ENCODE measurements around the gene DEUP1. TPM values are rescaled to one million over a fixed set of nuclear protein-coding genes. Genes with fewer than 3 reads are reported as not detected.

Gene DEUP1
- total and polyA plus RNA-seq, 4 donors = 0.09 to 0.19 TPM; not detected in 2

DNA sequence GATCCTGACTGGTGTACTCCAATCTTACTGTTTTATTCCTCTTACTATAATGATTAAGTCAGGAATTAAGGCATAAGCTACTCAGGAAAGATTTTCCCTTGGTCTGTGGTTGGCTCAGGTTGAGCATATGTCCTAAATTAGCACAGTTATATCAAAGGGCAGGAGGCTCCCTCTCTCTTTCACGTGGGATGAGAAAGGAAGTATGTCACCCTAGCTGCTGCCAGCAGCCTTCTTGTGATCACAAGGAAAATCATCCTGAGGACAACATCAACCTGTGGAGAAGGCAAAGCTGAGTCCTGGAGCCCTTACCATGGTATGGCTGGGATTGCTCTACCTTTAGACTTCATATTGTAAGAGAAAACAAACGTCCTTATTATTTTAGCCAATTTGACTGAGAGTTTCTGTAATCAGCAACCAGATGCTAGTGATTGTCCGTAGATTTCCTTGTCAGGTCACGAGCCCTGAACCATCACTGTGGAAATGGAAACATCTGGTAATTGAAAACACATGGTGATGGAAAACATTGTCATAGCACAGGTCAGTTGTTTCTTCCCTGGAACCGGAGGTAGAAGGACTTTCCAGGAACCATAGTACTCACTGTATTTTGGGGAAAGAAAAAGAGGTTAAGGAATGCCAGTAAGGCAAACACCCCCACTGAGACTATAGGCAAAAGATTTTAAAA is 40.6 kb upstream of the DEUP1 start:
- Histone ChIP-seq H3K9me3 (ENCODE audit: control insufficient read depth in 4 of 4, low read length in 3 of 4) (no peaks in the 10 kb centered on the region), H3K27ac (ENCODE audit: low read depth in 1 of 2, low read length in 2 of 2) (no peak overlapping the region), H3K4me1 (ENCODE audit: control insufficient read depth in 4 of 4, insufficient read depth in 4 of 4, low read length in 3 of 4) (no peaks in the 10 kb centered on the region), H3K9ac (ENCODE audit: low read depth in 1 of 2, low read length in 2 of 2) (no peak overlapping the region), H3K4me3 (ENCODE audit: low read depth in 1 of 3, low read length in 3 of 3) (no peak overlapping the region), H3K36me3 (ENCODE audit: control insufficient read depth in 4 of 4, insufficient read depth in 3 of 4, low read depth in 1 of 4, low read length in 3 of 4) (no peaks in the 10 kb centered on the region), H3K27me3 (ENCODE audit: control insufficient read depth in 4 of 4, insufficient read depth in 4 of 4, low read length in 3 of 4) (no peaks in the 10 kb centered on the region)
- 66% methylated on average over 5 of the region's 5 CpGs for WGBS
- no peak for TF ChIP-seq RXRA (IDR thresholded peaks at IDR 0.05)
- no peak for TF ChIP-seq RAD21 (IDR thresholded peaks at IDR 0.05)
- no peak for TF ChIP-seq JUND (IDR thresholded peaks at IDR 0.05)
- no peak for TF ChIP-seq SP1 (IDR thresholded peaks at IDR 0.05)
- no peak for TF ChIP-seq REST (IDR thresholded peaks at IDR 0.05)
- TF ChIP-seq, protein P1, sequence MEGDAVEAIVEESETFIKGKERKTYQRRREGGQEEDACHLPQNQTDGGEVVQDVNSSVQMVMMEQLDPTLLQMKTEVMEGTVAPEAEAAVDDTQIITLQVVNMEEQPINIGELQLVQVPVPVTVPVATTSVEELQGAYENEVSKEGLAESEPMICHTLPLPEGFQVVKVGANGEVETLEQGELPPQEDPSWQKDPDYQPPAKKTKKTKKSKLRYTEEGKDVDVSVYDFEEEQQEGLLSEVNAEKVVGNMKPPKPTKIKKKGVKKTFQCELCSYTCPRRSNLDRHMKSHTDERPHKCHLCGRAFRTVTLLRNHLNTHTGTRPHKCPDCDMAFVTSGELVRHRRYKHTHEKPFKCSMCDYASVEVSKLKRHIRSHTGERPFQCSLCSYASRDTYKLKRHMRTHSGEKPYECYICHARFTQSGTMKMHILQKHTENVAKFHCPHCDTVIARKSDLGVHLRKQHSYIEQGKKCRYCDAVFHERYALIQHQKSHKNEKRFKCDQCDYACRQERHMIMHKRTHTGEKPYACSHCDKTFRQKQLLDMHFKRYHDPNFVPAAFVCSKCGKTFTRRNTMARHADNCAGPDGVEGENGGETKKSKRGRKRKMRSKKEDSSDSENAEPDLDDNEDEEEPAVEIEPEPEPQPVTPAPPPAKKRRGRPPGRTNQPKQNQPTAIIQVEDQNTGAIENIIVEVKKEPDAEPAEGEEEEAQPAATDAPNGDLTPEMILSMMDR (IDR thresholded peaks at IDR 0.05; ENCODE audit: low read depth, low read length, missing input control) = no peak
- TF ChIP-seq FOXA2 (IDR thresholded peaks at IDR 0.05) = no peak
- TF ChIP-seq GABPA (IDR thresholded peaks at IDR 0.05 in 1 of 2, conservative IDR thresholded peaks at IDR 0.05 in 1 of 2) = no peak
- TF ChIP-seq YY1 (IDR thresholded peaks at IDR 0.05) = no peak
- no peak for TF ChIP-seq EGR1 (IDR thresholded peaks at IDR 0.05; ENCODE audit: low read depth in 2 of 2)
- no peak for TF ChIP-seq HNF4G (IDR thresholded peaks at IDR 0.05)
- no peak for TF ChIP-seq TAF1 (conservative IDR thresholded peaks at IDR 0.05)
- TF ChIP-seq FOXA1 (IDR thresholded peaks at IDR 0.05) = no peak
- no peak for TF ChIP-seq MAX (IDR thresholded peaks at IDR 0.05)
- TF ChIP-seq, protein P2, sequence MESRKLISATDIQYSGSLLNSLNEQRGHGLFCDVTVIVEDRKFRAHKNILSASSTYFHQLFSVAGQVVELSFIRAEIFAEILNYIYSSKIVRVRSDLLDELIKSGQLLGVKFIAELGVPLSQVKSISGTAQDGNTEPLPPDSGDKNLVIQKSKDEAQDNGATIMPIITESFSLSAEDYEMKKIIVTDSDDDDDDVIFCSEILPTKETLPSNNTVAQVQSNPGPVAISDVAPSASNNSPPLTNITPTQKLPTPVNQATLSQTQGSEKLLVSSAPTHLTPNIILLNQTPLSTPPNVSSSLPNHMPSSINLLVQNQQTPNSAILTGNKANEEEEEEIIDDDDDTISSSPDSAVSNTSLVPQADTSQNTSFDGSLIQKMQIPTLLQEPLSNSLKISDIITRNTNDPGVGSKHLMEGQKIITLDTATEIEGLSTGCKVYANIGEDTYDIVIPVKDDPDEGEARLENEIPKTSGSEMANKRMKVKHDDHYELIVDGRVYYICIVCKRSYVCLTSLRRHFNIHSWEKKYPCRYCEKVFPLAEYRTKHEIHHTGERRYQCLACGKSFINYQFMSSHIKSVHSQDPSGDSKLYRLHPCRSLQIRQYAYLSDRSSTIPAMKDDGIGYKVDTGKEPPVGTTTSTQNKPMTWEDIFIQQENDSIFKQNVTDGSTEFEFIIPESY (IDR thresholded peaks at IDR 0.05) = no peak
- TF ChIP-seq HNF4A (conservative IDR thresholded peaks at IDR 0.05) = no peak
- no peak for TF ChIP-seq NR2F2 (IDR thresholded peaks at IDR 0.05)
- TF ChIP-seq ATF3 (IDR thresholded peaks at IDR 0.05) = no peak
- no peak for DNase-seq (ENCODE audit: low spot score)

All from liver (tissue), 9 donors.